Stimulated activated effector memory CD8-positive, alpha-beta T cell treated with anti-CD3 and anti-CD28 coated beads, Interleukin-12 subunit alpha, Interleukin-12 subunit beta, amount 100 ng/mL, for 72 hours (primary cell): ENCODE measurements around the gene CCNI2.
"Not testable (repeated sequence)": the region's sequence is repeated elsewhere in the genome, so short reads cannot be mapped to it uniquely, and the experiment has no call there.

ENCODE experiments used
- ATAC-seq: fragments of 150-1000 bp; cut with Tn5 transposase; 2 replicates; pipeline ENCODE4 v1.10.0; 2021
- DNase-seq, 2 donors: peaks; one replicate each; pipeline ENCODE4 v3.0.0; 2021 to 2022; ENCODE audit warnings: low spot score in 2 of 2
- H3K27ac Mint-ChIP-seq: one replicate; pipeline ENCODE4 v1.8.0; 2022; ENCODE audit warnings: mild to moderate bottlenecking, mixed read lengths
- H3K36me3 Mint-ChIP-seq: one replicate; pipeline ENCODE4 v1.8.0; 2022; ENCODE audit warnings: mild to moderate bottlenecking, mixed read lengths
- H3K4me1 Mint-ChIP-seq: one replicate; pipeline ENCODE4 v1.8.0; 2022; ENCODE audit warnings: mixed read lengths
- H3K4me3 Mint-ChIP-seq: one replicate; pipeline ENCODE4 v1.8.0; 2022; ENCODE audit warnings: mild to moderate bottlenecking, mixed read lengths
- H3K9me3 Mint-ChIP-seq: one replicate; pipeline ENCODE4 v1.8.0; 2022; ENCODE audit warnings: mixed read lengths

CCNI2 gene

GRCh38 chr5:132780577-132780976 is 33.4 kb downstream of the CCNI2 start:
- Mint-ChIP-seq H3K9me3 (no peaks in the 10 kb centered on the region), H3K4me3 (no peak overlapping the region), H3K27ac (no peak overlapping the region), H3K4me1 (peaks cover 16% of the 10 kb centered on the region), H3K36me3 (no peaks in the 10 kb centered on the region)
- ATAC-seq (no peak), DNase-seq (no peak)

DNA sequence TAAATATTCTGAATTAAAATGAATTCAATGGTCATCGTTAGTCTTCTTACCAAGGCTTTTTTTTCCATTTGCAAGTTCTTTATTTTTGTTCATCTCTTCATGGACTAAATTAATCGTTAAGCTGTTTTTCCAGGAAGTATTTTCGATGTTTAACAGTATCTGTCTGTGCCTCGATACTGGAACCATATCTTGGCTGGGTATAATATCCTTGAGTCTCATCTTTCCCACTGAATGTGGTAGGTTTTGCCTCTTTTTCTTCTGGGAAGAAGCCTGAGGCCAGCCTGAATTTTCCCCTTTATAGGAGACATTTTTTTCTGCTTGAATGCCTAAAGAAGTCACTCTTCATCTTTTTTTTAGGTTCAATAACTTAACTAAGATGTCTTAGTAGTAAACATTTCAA is 33.8 kb downstream of the CCNI2 start:
- H3K27ac Mint-ChIP-seq, result no peak overlapping the region
- H3K4me1 Mint-ChIP-seq, result peaks cover 12% of the 10 kb centered on the region
- DNase-seq (no peak), ATAC-seq (no peak)
- H3K9me3 Mint-ChIP-seq, result no peaks in the 10 kb centered on the region
- H3K4me3 Mint-ChIP-seq, result no peak overlapping the region
- no peaks in the 10 kb centered on the region for H3K36me3 Mint-ChIP-seq

GRCh38 chr5:132782101-132782500 is 34.9 kb downstream of the CCNI2 start:
- no peaks in the 10 kb centered on the region for H3K9me3 Mint-ChIP-seq
- DNase-seq (no peak), ATAC-seq (no peak)
- H3K27ac Mint-ChIP-seq, result no peak overlapping the region
- no peaks in the 10 kb centered on the region for H3K36me3 Mint-ChIP-seq
- H3K4me1 Mint-ChIP-seq, result peaks cover 8% of the 10 kb centered on the region
- no peak overlapping the region for H3K4me3 Mint-ChIP-seq

GRCh38 chr5:132785365-132785764 is 38.1 kb downstream of the CCNI2 start:
- H3K9me3 Mint-ChIP-seq, result no peaks in the 10 kb centered on the region
- no peak for ATAC-seq

GRCh38 chr5:132785864-132786263 is 38.6 kb downstream of the CCNI2 start:
- Mint-ChIP-seq H3K9me3 (no peaks in the 10 kb centered on the region), H3K36me3 (no peaks in the 10 kb centered on the region)

More at GRCh38 chr5:132785365-132785764, 38.1 kb downstream of the CCNI2 start:
- no peak overlapping the region for H3K4me3 Mint-ChIP-seq
- no peaks in the 10 kb centered on the region for H3K36me3 Mint-ChIP-seq
- DNase-seq, result no peak
- H3K4me1 Mint-ChIP-seq, result no peaks in the 10 kb centered on the region
- H3K27ac Mint-ChIP-seq, result peak overlapping the region; percentile 8

GRCh38 chr5:132787076-132787475 is 39.9 kb downstream of the CCNI2 start:
- ATAC-seq (no peak), DNase-seq (no peak)
- Mint-ChIP-seq H3K9me3 (no peaks in the 10 kb centered on the region), H3K4me3 (no peak overlapping the region), H3K4me1 (no peaks in the 10 kb centered on the region), H3K27ac (no peak overlapping the region), H3K36me3 (no peaks in the 10 kb centered on the region)

More at GRCh38 chr5:132785864-132786263, 38.6 kb downstream of the CCNI2 start:
- Mint-ChIP-seq H3K4me1 (no peaks in the 10 kb centered on the region), H3K4me3 (no peak overlapping the region), H3K27ac (peak overlapping the region; percentile 8)
- ATAC-seq (no peak), DNase-seq (no peak)

GRCh38 chr5:132788508-132788907 is 41.3 kb downstream of the CCNI2 start:
- no peaks in the 10 kb centered on the region for H3K36me3 Mint-ChIP-seq
- ATAC-seq (no peak), DNase-seq (no peak)
- no peak overlapping the region for H3K4me3 Mint-ChIP-seq
- no peaks in the 10 kb centered on the region for H3K4me1 Mint-ChIP-seq
- H3K27ac Mint-ChIP-seq, result no peak overlapping the region
- H3K9me3 Mint-ChIP-seq, result no peaks in the 10 kb centered on the region

DNA sequence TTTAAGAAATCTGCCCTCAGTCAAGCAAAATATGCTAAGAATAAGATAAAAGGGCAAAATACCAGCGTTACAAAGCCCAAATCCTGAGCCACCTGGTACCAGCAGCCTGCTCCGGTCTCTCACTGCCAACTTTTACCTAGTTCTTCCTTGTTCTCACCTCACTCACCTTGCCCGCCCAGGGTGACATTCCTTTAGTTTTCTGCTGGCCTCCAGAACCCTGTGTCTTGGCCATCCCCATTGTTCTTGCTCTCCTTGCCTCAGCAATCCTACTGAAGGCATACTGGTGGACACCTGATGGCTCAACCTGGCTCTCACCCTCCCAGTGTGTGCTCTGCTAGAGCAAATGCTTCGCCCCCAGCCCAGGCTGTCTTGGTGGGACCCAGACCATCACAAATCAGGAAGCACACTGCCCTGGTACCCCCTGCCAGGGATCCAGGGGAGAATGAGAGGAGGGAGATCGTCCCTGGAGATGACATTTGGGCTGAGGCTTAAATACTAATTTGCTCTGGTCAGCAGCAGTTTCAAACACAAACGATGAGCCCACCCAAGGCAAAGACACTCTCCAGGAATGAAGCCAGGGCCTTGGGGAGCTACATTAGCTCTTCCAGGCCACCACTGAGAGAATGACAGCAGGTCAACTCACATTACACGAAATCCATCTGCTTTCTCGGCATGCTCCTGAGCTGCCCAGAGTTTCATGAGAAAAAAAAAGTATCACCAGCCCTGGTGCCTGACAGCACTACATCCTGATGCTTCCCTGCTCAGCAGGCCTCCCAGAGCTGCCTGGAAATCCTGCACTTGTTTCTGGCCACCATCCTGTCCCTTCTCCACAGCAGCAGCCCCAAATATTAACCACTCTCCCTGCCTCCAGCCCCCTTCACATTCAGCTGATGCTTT is 42.0 kb downstream of the CCNI2 start:
- Mint-ChIP-seq H3K4me3 (no peak overlapping the region), H3K4me1 (no peaks in the 10 kb centered on the region), H3K36me3 (no peaks in the 10 kb centered on the region), H3K9me3 (no peaks in the 10 kb centered on the region), H3K27ac (no peak overlapping the region)
- DNase-seq (no peak), ATAC-seq (no peak)

- H3K36me3 Mint-ChIP-seq, result no peaks in the 10 kb centered on the region
- ATAC-seq (no peak), DNase-seq (no peak)
- H3K9me3 Mint-ChIP-seq, result no peaks in the 10 kb centered on the region
- no peak overlapping the region for H3K27ac Mint-ChIP-seq
- H3K4me3 Mint-ChIP-seq, result no peak overlapping the region
- no peaks in the 10 kb centered on the region for H3K4me1 Mint-ChIP-seq
Observed at GRCh38 chr5:132790201-132790865, 43.1 kb downstream of the CCNI2 start.

DNA sequence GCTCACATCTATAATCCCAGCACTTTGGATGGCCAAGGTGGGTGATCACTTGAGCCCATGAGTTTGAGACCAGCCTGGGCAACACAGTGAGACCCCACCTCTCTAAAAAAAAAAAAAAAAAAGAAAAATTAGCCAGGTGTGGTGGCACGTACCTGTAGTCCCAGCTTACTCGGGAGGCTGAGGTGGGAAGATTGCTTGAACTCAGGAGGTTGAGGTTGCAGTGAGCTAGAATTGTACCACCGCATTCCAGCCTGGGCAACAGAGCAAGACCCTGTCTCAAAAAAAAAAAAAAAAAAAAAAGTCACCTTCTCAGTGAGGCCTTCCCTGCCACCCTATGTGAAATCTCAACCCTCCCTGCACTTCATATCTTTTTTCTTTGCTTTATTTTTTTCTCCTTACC is 43.8 kb downstream of the CCNI2 start:
- DNase-seq, result no peak
- no peak overlapping the region for H3K27ac Mint-ChIP-seq
- H3K4me1 Mint-ChIP-seq, result no peaks in the 10 kb centered on the region
- no peak for ATAC-seq
- no peaks in the 10 kb centered on the region for H3K9me3 Mint-ChIP-seq
- H3K4me3 Mint-ChIP-seq, result no peak overlapping the region
- no peaks in the 10 kb centered on the region for H3K36me3 Mint-ChIP-seq

DNA sequence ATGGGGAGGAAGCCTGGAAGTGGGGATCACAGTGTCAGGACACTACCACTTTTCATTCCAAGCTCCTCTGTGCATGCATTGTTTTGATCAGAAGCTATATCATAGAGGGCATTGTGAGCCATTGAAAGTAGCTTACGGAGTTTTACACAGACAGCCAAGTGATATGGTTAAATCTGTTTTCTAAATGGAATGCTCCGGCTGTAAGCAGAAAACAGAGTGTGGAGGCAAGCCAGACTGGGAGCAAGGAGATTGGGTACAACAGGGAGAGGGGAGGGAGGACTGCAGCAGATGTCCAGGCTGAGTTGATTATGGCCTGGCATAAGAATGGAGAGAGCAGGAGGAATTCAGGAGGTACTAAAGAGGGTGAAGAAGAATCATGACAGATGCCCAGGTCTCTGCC is 50.4 kb downstream of the CCNI2 start:
- no peak for DNase-seq
- Mint-ChIP-seq H3K4me1 (no peaks in the 10 kb centered on the region), H3K27ac (no peak overlapping the region), H3K9me3 (no peaks in the 10 kb centered on the region), H3K4me3 (no peak overlapping the region), H3K36me3 (no peaks in the 10 kb centered on the region)
- no peak for ATAC-seq

DNA sequence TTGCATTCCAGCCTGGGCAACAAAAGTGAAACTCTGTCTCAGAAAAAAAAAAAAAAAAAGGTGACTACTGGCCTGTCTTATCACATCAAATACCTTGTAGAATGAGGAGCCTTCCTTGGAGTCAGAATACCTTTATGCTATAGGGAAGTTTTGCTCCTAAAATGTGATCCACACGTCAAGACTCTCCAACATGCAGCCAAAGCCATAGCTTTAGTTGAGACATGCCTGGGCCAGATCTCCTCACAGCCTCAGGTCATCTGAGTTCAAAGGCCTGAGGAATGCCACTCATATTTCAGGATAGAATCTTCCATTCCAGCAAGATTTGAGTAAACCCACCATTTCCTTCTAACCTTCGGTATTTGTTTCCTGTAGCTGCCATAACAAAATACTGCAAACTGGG is 52.2 kb downstream of the CCNI2 start:
- H3K36me3 Mint-ChIP-seq, result no peaks in the 10 kb centered on the region
- no peak overlapping the region for H3K27ac Mint-ChIP-seq
- H3K4me3 Mint-ChIP-seq, result no peak overlapping the region
- no peak for DNase-seq
- no peaks in the 10 kb centered on the region for H3K9me3 Mint-ChIP-seq
- ATAC-seq, result no peak
- no peaks in the 10 kb centered on the region for H3K4me1 Mint-ChIP-seq

GRCh38 chr5:132800545-132800944 is 53.3 kb downstream of the CCNI2 start:
- H3K4me1 Mint-ChIP-seq, result no peaks in the 10 kb centered on the region
- no peak for ATAC-seq
- no peaks in the 10 kb centered on the region for H3K9me3 Mint-ChIP-seq
- DNase-seq, result no peak
- no peak overlapping the region for H3K27ac Mint-ChIP-seq
- no peak overlapping the region for H3K4me3 Mint-ChIP-seq
- no peaks in the 10 kb centered on the region for H3K36me3 Mint-ChIP-seq

DNA sequence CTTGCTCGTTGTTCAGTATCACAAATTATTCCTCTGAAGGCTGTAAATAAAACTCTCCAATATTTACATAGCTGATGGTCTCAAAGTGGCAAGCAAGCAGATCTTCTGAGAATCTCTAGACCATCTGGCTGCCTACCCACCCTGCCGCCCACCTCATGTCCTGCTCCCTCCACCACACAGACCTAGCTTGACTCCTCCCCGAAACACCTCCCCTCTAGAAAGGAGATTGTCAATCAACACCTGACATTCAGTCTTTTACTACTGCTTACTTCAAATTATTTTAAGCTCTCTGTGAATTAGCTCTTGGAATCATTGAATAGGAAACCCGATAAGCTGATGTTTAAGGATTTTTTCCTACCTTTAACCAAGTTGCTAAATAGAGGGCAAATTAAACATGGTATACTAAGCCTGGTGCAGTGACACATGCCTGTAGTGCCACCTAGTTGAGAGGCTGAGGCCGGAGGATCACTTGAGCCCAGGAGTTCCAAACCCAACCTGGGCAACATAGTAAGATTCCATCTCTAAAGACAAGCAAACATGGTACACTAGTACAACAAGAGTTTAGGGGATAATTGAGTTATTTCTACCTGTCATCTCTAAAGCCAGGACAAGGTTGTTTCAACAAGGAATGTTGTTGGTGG is 54.9 kb downstream of the CCNI2 start:
- no peak overlapping the region for H3K27ac Mint-ChIP-seq
- no peaks in the 10 kb centered on the region for H3K36me3 Mint-ChIP-seq
- no peaks in the 10 kb centered on the region for H3K9me3 Mint-ChIP-seq
- ATAC-seq (no peak), DNase-seq (no peak)
- H3K4me3 Mint-ChIP-seq, result no peak overlapping the region
- H3K4me1 Mint-ChIP-seq, result no peaks in the 10 kb centered on the region

DNA sequence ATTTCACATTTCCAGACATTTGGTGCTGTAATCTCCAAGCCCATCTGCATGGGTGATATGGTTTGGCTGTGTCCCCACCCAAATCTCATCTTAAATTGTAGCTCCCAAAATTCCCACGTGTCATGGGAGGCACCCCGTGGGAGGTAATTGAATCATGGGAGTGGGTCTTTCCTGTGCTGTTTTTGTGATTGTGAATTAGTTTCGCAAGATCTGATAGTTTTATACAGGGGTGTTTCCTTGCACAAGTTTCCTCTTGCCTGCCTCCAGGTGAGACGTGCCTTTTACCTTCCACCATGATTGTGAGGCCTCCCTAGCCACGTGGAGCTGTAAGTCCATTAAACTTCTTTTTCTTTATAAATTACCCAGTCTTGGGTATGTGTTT is 55.5 kb downstream of the CCNI2 start:
- H3K27ac Mint-ChIP-seq, H3K4me1 Mint-ChIP-seq, H3K9me3 Mint-ChIP-seq, DNase-seq, ATAC-seq, H3K36me3 Mint-ChIP-seq, H3K4me3 Mint-ChIP-seq: not testable (repeated sequence)
